K562 (cell line): ENCODE data around the gene CCDC69. TPM values are rescaled to one million over a fixed set of nuclear protein-coding genes. Genes with fewer than 3 reads are reported as not detected.

ENCODE experiments used
- ATAC-seq: fragments of 200-7000 bp; cut with Tn5 transposase; 3 replicates; pipeline ENCODE4 v1.9.1; 2020; ENCODE audit warnings: moderate library complexity
- BruUV-seq: library from RNA; stranded (reverse); fragments of 400-500 nt; replicated peaks from 2 replicates; lab custom pipeline; 2021; lab: Mats Ljungman, UMichigan
- CTCF ChIA-PET: fragments of 300-600 bp; formaldehyde crosslinking; extraction: SDS; loops from one replicate; lab custom pipeline; 2021; ENCODE audit warnings: low intra/inter-chr PET ratio; lab: Yijun Ruan, JAX
- POLR2A ChIA-PET: fragments of 300-600, 350-650 bp; sonication (Branson Sonifier 250); formaldehyde crosslinking; extraction: SDS; loops from one replicate; lab custom pipeline; 2021; ENCODE audit warnings: antibody characterized with exemption, inconsistent platforms; lab: Yijun Ruan, JAX
- DNase-seq, 4 experiments: peaks; one replicate each; pipeline versions ENCODE4 v3.0.0 to v3.0.0-alpha.2; 2011 to 2018; ENCODE audit warnings: low spot score in 3 of 4, mixed read lengths in 3 of 4; ENCODE audit errors: extremely low read depth in 1 of 4
- FAIRE-seq: peaks from 2 replicates; lab custom pipeline; 2011; peaks lifted over from hg19 to GRCh38; lab: Jason Lieb, UNC
- H2AFZ ChIP-seq: 2 replicates; pipeline ENCODE4 v1.6.0; 2011; ENCODE audit warnings: low read depth, low read length, control low read depth, inconsistent platforms
- H3K27ac ChIP-seq: fragments of 200-600 bp; 3 replicates; pipeline ENCODE4 v1.8.0; 2011; ENCODE audit warnings: low read depth, mild to moderate bottlenecking, control low read depth, inconsistent platforms, low read length, moderate library complexity, mixed read lengths; ENCODE audit errors: extremely low read depth
- H3K27me3 ChIP-seq, 2 experiments: fragments of 300-600 bp in 1 of 2; 2 replicates in 1 of 2; 3 replicates in 1 of 2; pipeline versions ENCODE4 v1.6.0 to v1.8.0; 2011; ENCODE audit warnings: inconsistent platforms in 2 of 2, low read length in 2 of 2, mild to moderate bottlenecking in 1 of 2, mixed read lengths in 1 of 2, moderate library complexity in 1 of 2; ENCODE audit not compliant: control insufficient read depth in 2 of 2, insufficient read depth in 2 of 2
- H3K36me3 ChIP-seq: fragments of 300-600 bp; 3 replicates; pipeline ENCODE4 v1.8.0; 2011; ENCODE audit warnings: mild to moderate bottlenecking, low read length, inconsistent platforms; ENCODE audit not compliant: control insufficient read depth, insufficient read depth
- H3K4me1 ChIP-seq, 2 experiments: fragments of 200-600 bp in 1 of 2; replicated peaks in 1 of 2; 2 replicates in 1 of 2; 3 replicates in 1 of 2; pipeline versions ENCODE4 v1.5.1 to v1.8.0; 2011; ENCODE audit warnings: inconsistent platforms in 2 of 2, low read length in 2 of 2, mild to moderate bottlenecking in 1 of 2, mixed read lengths in 1 of 2, moderate library complexity in 1 of 2; ENCODE audit not compliant: control insufficient read depth in 2 of 2, insufficient read depth in 2 of 2
- H3K4me2 ChIP-seq: 2 replicates; pipeline ENCODE4 v1.6.1; 2011; ENCODE audit warnings: low read length, control low read depth, inconsistent platforms, mixed read lengths; ENCODE audit not compliant: insufficient read depth
- H3K4me3 ChIP-seq: fragments of 200-600 bp; sonication (generic), shearing (Covaris generic); 2 replicates; pipeline ENCODE4 v1.5.1; 2016; ENCODE audit warnings: control low read depth, inconsistent platforms
- H3K79me2 ChIP-seq: fragments of 200-600 bp; 3 replicates; pipeline ENCODE4 v1.8.0; 2011; ENCODE audit warnings: low read length, inconsistent platforms; ENCODE audit not compliant: control insufficient read depth, insufficient read depth
- H3K9ac ChIP-seq, 2 experiments: 2 replicates each; pipeline versions ENCODE4 v1.6.0 to v1.6.1; 2011; ENCODE audit warnings: low read depth in 2 of 2, low read length in 2 of 2, control low read depth in 1 of 2, inconsistent platforms in 1 of 2, mild to moderate bottlenecking in 1 of 2, mixed read lengths in 1 of 2; ENCODE audit not compliant: insufficient read depth in 1 of 2
- H3K9me1 ChIP-seq: one replicate; pipeline ENCODE4 v1.6.0; 2011; ENCODE audit warnings: inconsistent platforms, mild to moderate bottlenecking, low read length, moderate library complexity; ENCODE audit not compliant: control insufficient read depth, insufficient read depth
- H3K9me3 ChIP-seq: replicated peaks from 2 replicates; pipeline ENCODE4 v1.5.1; 2011; ENCODE audit warnings: low read depth, low read length, inconsistent platforms; ENCODE audit not compliant: control insufficient read depth, insufficient read depth
- H4K20me1 ChIP-seq: replicated peaks from 2 replicates; pipeline ENCODE4 v1.6.1; 2011; ENCODE audit warnings: low read length, inconsistent platforms, mixed read lengths; ENCODE audit not compliant: control insufficient read depth, insufficient read depth
- EP300 ChIP-seq: IDR thresholded peaks from 2 replicates; pipeline ENCODE4 v1.6.1; 2012; ENCODE audit warnings: low read length, improper control_type of control experiment
- GATA2 ChIP-seq: sonication (generic); formaldehyde crosslinking; IDR thresholded peaks from 2 replicates; pipeline ENCODE4 v1.4.0; 2020; ENCODE audit warnings: mild to moderate bottlenecking, missing genetic modification reagents
- MTA1 ChIP-seq: fragments of 450-650 bp; IDR thresholded peaks from 2 replicates; pipeline ENCODE4 v1.6.1; 2017; ENCODE audit warnings: borderline replicate concordance
- SPI1 ChIP-seq: IDR thresholded peaks from 2 replicates; pipeline ENCODE4 v1.6.1; 2011; ENCODE audit warnings: low read depth, low read length, control low read depth, borderline replicate concordance
- TRIM24 ChIP-seq, 2 experiments: fragments of 450-650 bp; IDR thresholded peaks; 2 replicates each; pipeline ENCODE4 v1.6.1; 2016
- ZNF586 ChIP-seq: fragments of 450-650 bp; formaldehyde crosslinking; conservative IDR thresholded peaks from 2 replicates; pipeline ENCODE4 v1.4.0; 2020; ENCODE audit warnings: mild to moderate bottlenecking, moderate library complexity
- ZNF592 ChIP-seq: fragments of 450-650 bp; IDR thresholded peaks from 2 replicates; pipeline ENCODE4 v1.6.1; 2017; ENCODE audit warnings: antibody characterized with exemption, mild to moderate bottlenecking
- WGBS: fragments of 100-300 bp; shearing (Covaris generic); methylation state at CpG from one replicate; pipeline ENCODE4 v1.1.6; 2016; ENCODE audit warnings: low coverage, mixed read lengths; ENCODE audit not compliant: insufficient coverage; ENCODE audit errors: missing lambda C conversion rate; 5-methylcytosine and 5-hydroxymethylcytosine counted together
- in situ Hi-C: fragments of 300-500 bp; cut with MboI; formaldehyde crosslinking; loops from 4 replicates; pipeline ENCODE4 v1.15.0; 2018; ENCODE audit warnings: inconsistent platforms, mixed read lengths
- intact Hi-C: fragments of 100-400 bp; cut with micrococcal nuclease; formaldehyde crosslinking; loops from 2 replicates; pipeline ENCODE4 v1.14.2; 2022
- polyA plus RNA-seq, 8 experiments: library from polyadenylated mRNA; depleted of rRNA in 4 of 8; stranded (reverse) in 5 of 8; unstranded in 3 of 8; fragments of >200 nt; fragmentation: Nextera tagmentation in 2 of 8; fragmentation: Illumina TruSeq in 1 of 8; extraction: Ambion mirVana in 2 of 8; extraction: Trizol in 1 of 8; gene quantifications; 2 replicates each; pipeline versions ENCODE4 v1.2.1 to v1.2.3, GENCODE V29; 2011 to 2014; ENCODE audit warnings: inconsistent platforms in 1 of 8, missing spikeins in 1 of 8
- total RNA-seq, 7 experiments: library from RNA; depleted of rRNA in 6 of 7; stranded (reverse); fragments of >200 nt in 6 of 7; fragmentation: Illumina TruSeq in 2 of 7; extraction: Trizol in 2 of 7; gene quantifications; 2 replicates each; pipeline versions ENCODE4 v1.2.1 to v1.2.3, GENCODE V29; 2011 to 2021; ENCODE audit warnings: low replicate concordance in 1 of 7
- TF ChIP-seq, protein P1 (sequence below): fragments of 450-650 bp; IDR thresholded peaks from 2 replicates; pipeline ENCODE4 v1.6.1; 2016; ENCODE audit warnings: mild to moderate bottlenecking, moderate library complexity

The CCDC69 gene
- total and polyA plus RNA-seq, 9 of the 15 experiments (the other 6 are each of a cell fraction or from before 2014, with no cell fraction given), result 0.65 to 12.2 (median 7.6) TPM

- no peaks in the 10 kb centered on the region for H3K9me3 ChIP-seq
- ATAC-seq (no peak), FAIRE-seq (no peak), DNase-seq (no peak)
- 19% methylated on average over 4 of the region's 4 CpGs for WGBS
- H3K4me2 ChIP-seq, result no peak overlapping the region
- no peaks in the 10 kb centered on the region for H3K9me1 ChIP-seq
- POLR2A ChIA-PET, result interaction anchor here (0.6 kb wide), 1 partner anchor 813 kb away, joined by 3 read pairs; no protein-coding TSS in a partner anchor
- intact Hi-C loops (no loop called here), in situ Hi-C loops (no loop called here)
- H3K4me1 ChIP-seq, result no peaks in the 10 kb centered on the region; a peak in 2 of 5 replicates
- BruUV-seq, result no TSS peak
- H3K27ac ChIP-seq, result no peak overlapping the region
- H3K27me3 ChIP-seq, result peaks cover 12 to 41% of the 10 kb centered on the region in 2 experiments; a peak in 3 of 5 replicates
- no peak overlapping the region for H3K4me3 ChIP-seq
- no peak overlapping the region for H3K9ac ChIP-seq
- CTCF ChIA-PET, result no interaction called here
- no peaks in the 10 kb centered on the region for H3K79me2 ChIP-seq
- no peak overlapping the region for H2AFZ ChIP-seq
- H3K36me3 ChIP-seq, result no peaks in the 10 kb centered on the region
- H4K20me1 ChIP-seq, result no peaks in the 10 kb centered on the region; the same call in 1 of the 2 replicates
- TF ChIP-seq EP300 (no peak), GATA2 (CRISPR knock-in tag) (no peak), SPI1 (no peak), MTA1 (no peak), ZNF592 (no peak), TRIM24 (IDR thresholded peaks at IDR 0.05) (no peak), ZNF586 (CRISPR knock-in tag) (no peak)
- TF ChIP-seq, protein P1, sequence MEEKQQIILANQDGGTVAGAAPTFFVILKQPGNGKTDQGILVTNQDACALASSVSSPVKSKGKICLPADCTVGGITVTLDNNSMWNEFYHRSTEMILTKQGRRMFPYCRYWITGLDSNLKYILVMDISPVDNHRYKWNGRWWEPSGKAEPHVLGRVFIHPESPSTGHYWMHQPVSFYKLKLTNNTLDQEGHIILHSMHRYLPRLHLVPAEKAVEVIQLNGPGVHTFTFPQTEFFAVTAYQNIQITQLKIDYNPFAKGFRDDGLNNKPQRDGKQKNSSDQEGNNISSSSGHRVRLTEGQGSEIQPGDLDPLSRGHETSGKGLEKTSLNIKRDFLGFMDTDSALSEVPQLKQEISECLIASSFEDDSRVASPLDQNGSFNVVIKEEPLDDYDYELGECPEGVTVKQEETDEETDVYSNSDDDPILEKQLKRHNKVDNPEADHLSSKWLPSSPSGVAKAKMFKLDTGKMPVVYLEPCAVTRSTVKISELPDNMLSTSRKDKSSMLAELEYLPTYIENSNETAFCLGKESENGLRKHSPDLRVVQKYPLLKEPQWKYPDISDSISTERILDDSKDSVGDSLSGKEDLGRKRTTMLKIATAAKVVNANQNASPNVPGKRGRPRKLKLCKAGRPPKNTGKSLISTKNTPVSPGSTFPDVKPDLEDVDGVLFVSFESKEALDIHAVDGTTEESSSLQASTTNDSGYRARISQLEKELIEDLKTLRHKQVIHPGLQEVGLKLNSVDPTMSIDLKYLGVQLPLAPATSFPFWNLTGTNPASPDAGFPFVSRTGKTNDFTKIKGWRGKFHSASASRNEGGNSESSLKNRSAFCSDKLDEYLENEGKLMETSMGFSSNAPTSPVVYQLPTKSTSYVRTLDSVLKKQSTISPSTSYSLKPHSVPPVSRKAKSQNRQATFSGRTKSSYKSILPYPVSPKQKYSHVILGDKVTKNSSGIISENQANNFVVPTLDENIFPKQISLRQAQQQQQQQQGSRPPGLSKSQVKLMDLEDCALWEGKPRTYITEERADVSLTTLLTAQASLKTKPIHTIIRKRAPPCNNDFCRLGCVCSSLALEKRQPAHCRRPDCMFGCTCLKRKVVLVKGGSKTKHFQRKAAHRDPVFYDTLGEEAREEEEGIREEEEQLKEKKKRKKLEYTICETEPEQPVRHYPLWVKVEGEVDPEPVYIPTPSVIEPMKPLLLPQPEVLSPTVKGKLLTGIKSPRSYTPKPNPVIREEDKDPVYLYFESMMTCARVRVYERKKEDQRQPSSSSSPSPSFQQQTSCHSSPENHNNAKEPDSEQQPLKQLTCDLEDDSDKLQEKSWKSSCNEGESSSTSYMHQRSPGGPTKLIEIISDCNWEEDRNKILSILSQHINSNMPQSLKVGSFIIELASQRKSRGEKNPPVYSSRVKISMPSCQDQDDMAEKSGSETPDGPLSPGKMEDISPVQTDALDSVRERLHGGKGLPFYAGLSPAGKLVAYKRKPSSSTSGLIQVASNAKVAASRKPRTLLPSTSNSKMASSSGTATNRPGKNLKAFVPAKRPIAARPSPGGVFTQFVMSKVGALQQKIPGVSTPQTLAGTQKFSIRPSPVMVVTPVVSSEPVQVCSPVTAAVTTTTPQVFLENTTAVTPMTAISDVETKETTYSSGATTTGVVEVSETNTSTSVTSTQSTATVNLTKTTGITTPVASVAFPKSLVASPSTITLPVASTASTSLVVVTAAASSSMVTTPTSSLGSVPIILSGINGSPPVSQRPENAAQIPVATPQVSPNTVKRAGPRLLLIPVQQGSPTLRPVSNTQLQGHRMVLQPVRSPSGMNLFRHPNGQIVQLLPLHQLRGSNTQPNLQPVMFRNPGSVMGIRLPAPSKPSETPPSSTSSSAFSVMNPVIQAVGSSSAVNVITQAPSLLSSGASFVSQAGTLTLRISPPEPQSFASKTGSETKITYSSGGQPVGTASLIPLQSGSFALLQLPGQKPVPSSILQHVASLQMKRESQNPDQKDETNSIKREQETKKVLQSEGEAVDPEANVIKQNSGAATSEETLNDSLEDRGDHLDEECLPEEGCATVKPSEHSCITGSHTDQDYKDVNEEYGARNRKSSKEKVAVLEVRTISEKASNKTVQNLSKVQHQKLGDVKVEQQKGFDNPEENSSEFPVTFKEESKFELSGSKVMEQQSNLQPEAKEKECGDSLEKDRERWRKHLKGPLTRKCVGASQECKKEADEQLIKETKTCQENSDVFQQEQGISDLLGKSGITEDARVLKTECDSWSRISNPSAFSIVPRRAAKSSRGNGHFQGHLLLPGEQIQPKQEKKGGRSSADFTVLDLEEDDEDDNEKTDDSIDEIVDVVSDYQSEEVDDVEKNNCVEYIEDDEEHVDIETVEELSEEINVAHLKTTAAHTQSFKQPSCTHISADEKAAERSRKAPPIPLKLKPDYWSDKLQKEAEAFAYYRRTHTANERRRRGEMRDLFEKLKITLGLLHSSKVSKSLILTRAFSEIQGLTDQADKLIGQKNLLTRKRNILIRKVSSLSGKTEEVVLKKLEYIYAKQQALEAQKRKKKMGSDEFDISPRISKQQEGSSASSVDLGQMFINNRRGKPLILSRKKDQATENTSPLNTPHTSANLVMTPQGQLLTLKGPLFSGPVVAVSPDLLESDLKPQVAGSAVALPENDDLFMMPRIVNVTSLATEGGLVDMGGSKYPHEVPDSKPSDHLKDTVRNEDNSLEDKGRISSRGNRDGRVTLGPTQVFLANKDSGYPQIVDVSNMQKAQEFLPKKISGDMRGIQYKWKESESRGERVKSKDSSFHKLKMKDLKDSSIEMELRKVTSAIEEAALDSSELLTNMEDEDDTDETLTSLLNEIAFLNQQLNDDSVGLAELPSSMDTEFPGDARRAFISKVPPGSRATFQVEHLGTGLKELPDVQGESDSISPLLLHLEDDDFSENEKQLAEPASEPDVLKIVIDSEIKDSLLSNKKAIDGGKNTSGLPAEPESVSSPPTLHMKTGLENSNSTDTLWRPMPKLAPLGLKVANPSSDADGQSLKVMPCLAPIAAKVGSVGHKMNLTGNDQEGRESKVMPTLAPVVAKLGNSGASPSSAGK, result no peak
These were observed 76.9 kb downstream of the CCDC69 start for GRCh38 chr5:151147033-151147432.
